ENCODE results near the gene PIK3AP1. TPM values are rescaled to one million over a fixed set of nuclear protein-coding genes. Genes with fewer than 3 reads are reported as not detected.

The PIK3AP1 gene
- total and polyA plus RNA-seq, 10 of the 15 experiments (the other 5 are each of a cell fraction or from before 2014, with no cell fraction given): 26.2 to 306 (median 119) TPM

DNA sequence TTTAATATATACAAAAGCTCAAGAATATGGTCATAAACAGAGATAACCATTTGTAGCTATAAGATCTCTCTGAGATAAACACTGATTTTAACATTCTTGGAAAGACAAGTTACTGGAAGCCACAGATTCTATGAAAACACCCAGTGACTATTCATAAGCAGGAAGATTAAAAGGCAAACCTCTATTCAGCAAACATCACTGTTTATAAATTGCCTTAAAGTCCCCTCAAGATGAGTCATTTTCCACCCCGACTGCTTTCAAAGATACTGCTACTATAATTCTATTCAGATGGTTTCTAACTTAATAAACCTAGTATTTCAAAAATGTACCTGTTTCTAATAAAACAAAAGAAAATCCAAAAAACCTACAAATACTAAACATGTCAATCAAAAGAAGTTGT lies 154.5 kb downstream of the PIK3AP1 start:
- intact Hi-C loops (cut with micrococcal nuclease; ENCODE audit: unreplicated experiment) (no loop called here), in situ Hi-C loops (cut with MboI) (no loop called here)
- ChIA-PET SMC1A (ENCODE audit: uncharacterized antibody, unreplicated experiment) (interaction anchor here (0.7 to 2.2 kb wide), 5 partner anchors 10 to 150 kb away, joined by 3 to 9 read pairs (median 3); no protein-coding TSS in a partner anchor), RAD21 (ENCODE audit: unreplicated experiment) (interaction anchor here (1.1 kb wide), 1 partner anchor 12 kb away, joined by 4 read pairs; no protein-coding TSS in a partner anchor), CTCF (interaction anchor here (0.9 to 1.8 kb wide), 3 partner anchors 10 to 55 kb away, joined by 3 to 5 read pairs (median 5); no protein-coding TSS in a partner anchor), POLR2A (interaction anchor here (0.7 to 1.1 kb wide), 3 partner anchors 21 to 457 kb away, joined by 3 to 5 read pairs (median 3); no protein-coding TSS in a partner anchor)
- no peak overlapping the region for H2AFZ ChIP-seq (ENCODE audit: control insufficient read depth, low read depth, low read length)
- H3K27me3 ChIP-seq (replicated peaks in 1 of 2; ENCODE audit: control insufficient read depth in 2 of 2, insufficient read depth in 2 of 2, low read length in 1 of 2): no peaks in the 10 kb centered on the region
- no peak for FAIRE-seq
- no peak overlapping the region for H3K9ac ChIP-seq (ENCODE audit: control insufficient read depth, insufficient read depth, low read length)
- TF ChIP-seq ZNF384 (IDR thresholded peaks at IDR 0.05; ENCODE audit: borderline replicate concordance, low read depth, low read length) (no peak), YBX1 (IDR thresholded peaks at IDR 0.05) (no peak), CEBPB (IDR thresholded peaks at IDR 0.05; ENCODE audit: borderline replicate concordance in 1 of 2, low read depth in 2 of 2, low read length in 2 of 2) (no peak), ZNF24 (IDR thresholded peaks at IDR 0.05) (no peak), HCFC1 (IDR thresholded peaks at IDR 0.05; ENCODE audit: low read length) (no peak), BACH1 (IDR thresholded peaks at IDR 0.05; ENCODE audit: borderline replicate concordance) (no peak), DPF2 (IDR thresholded peaks at IDR 0.05) (no peak), SRF (IDR thresholded peaks at IDR 0.05; ENCODE audit: low read depth in 2 of 2, low read length in 2 of 2) (no peak), SREBF2 (IDR thresholded peaks at IDR 0.05; ENCODE audit: low read length) (no peak), KLF5 (IDR thresholded peaks at IDR 0.05; ENCODE audit: partially characterized antibody) (no peak)
- TF ChIP-seq, protein P1, sequence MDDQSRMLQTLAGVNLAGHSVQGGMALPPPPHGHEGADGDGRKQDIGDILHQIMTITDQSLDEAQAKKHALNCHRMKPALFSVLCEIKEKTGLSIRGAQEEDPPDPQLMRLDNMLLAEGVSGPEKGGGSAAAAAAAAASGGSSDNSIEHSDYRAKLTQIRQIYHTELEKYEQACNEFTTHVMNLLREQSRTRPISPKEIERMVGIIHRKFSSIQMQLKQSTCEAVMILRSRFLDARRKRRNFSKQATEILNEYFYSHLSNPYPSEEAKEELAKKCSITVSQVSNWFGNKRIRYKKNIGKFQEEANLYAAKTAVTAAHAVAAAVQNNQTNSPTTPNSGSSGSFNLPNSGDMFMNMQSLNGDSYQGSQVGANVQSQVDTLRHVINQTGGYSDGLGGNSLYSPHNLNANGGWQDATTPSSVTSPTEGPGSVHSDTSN (IDR thresholded peaks at IDR 0.05; ENCODE audit: insufficient replicate concordance, low read depth, low read length): no peak
- TF ChIP-seq, protein P2, sequence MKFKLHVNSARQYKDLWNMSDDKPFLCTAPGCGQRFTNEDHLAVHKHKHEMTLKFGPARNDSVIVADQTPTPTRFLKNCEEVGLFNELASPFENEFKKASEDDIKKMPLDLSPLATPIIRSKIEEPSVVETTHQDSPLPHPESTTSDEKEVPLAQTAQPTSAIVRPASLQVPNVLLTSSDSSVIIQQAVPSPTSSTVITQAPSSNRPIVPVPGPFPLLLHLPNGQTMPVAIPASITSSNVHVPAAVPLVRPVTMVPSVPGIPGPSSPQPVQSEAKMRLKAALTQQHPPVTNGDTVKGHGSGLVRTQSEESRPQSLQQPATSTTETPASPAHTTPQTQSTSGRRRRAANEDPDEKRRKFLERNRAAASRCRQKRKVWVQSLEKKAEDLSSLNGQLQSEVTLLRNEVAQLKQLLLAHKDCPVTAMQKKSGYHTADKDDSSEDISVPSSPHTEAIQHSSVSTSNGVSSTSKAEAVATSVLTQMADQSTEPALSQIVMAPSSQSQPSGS (IDR thresholded peaks at IDR 0.05; ENCODE audit: low read length): no peak
- TF ChIP-seq, protein P3, sequence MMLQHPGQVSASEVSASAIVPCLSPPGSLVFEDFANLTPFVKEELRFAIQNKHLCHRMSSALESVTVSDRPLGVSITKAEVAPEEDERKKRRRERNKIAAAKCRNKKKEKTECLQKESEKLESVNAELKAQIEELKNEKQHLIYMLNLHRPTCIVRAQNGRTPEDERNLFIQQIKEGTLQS (IDR thresholded peaks at IDR 0.05; ENCODE audit: borderline replicate concordance, extremely low read depth, low read depth, low read length): no peak
- peaks cover 2 to 15% of the 10 kb centered on the region in 2 experiments for H3K36me3 ChIP-seq (ENCODE audit: control insufficient read depth in 2 of 2, insufficient read depth in 2 of 2, low read length in 1 of 2)
- no peaks in the 10 kb centered on the region for H3K9me3 ChIP-seq (replicated peaks; ENCODE audit: control insufficient read depth, insufficient read depth, low read length)
- H3K4me3 ChIP-seq: no peak overlapping the region
- H3K4me1 ChIP-seq (ENCODE audit: control insufficient read depth, insufficient read depth, low read length): 0 out of 2 replicates have a peak, but pooled peaks cover 4% of the 10 kb centered on the region
- peaks cover 1% of the 10 kb centered on the region for H4K20me1 ChIP-seq (ENCODE audit: control insufficient read depth, insufficient read depth)
- no peak overlapping the region for H3K27ac ChIP-seq (ENCODE audit: control insufficient read depth, insufficient read depth)
- 4% methylated on average over 1 of the region's 1 CpG for WGBS (ENCODE audit: insufficient coverage, insufficient replicate concordance, low lambda C conversion rate, missing lambda C conversion rate)
- no peak for DNase-seq (ENCODE audit: low read depth, low spot score)
- peaks cover 36% of the 10 kb centered on the region for H3K79me2 ChIP-seq (ENCODE audit: control insufficient read depth, insufficient read depth, low read length)
- no TSS peak for BruUV-seq (replicated peaks)
- peak; percentile 55; the same call in 2 of the 3 replicates for ATAC-seq
- H3K4me2 ChIP-seq (ENCODE audit: control insufficient read depth, insufficient read depth): no peak overlapping the region

Measured in GM12878 (cell line).